ENCODE measurements around the gene LRCH2. TPM values are rescaled to one million over a fixed set of nuclear protein-coding genes. Genes with fewer than 3 reads are reported as not detected.

Gene LRCH2
- total RNA-seq, 4 donors from 2014 or later, result 0.11 to 0.84 (median 0.49) TPM

GRCh38 chrX:115177932-115178331 lies 56.0 kb downstream of the LRCH2 start:
- 84 to 88% methylated on average over 4 of the region's 4 CpGs for WGBS, 2 donors
- intact Hi-C loops (cut with DNase I; ENCODE audit: low total_unique reads), result no loop called here
- H3K4me3 ChIP-seq (ENCODE audit: low read depth, poor library complexity, severe bottlenecking), result no peak overlapping the region
- DNase-seq (ENCODE audit: low spot score in 2 of 2), result no peak
- TF ChIP-seq CTCF (IDR thresholded peaks at IDR 0.05) (no peak), POLR2A (IDR thresholded peaks at IDR 0.05) (no peak)

- 73 to 79% methylated on average over 3 of the region's 3 CpGs for WGBS, 2 donors
- no peak for TF ChIP-seq POLR2A (IDR thresholded peaks at IDR 0.05)
- TF ChIP-seq CTCF (IDR thresholded peaks at IDR 0.05), result no peak
- DNase-seq (ENCODE audit: low spot score in 2 of 2), result no peak
- intact Hi-C loops (cut with DNase I; ENCODE audit: low total_unique reads), result no loop called here
- H3K4me3 ChIP-seq (ENCODE audit: low read depth, poor library complexity, severe bottlenecking), result no peak overlapping the region
Observed at GRCh38 chrX:115174548-115174947, 59.3 kb downstream of the LRCH2 start.

DNA sequence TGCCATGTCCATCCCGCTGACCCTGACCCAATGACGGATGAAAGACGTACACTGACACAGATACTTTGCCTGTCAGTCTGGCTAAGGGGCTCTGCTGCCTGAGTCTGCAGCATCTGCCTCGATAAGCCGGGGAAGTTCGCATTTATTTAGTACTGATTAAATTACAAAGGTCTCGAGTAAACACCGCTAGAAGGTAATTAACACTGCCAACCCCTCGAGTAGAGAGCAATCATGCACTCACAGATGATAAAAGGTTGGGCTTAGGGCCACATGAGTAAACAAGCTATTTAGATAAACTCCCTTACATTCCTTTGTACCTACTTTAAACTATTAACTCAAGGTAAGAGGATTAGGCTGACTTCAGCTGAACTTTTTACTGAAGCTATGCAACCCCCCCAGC lies 60.7 kb downstream of the LRCH2 start:
- H3K4me3 ChIP-seq (ENCODE audit: low read depth, poor library complexity, severe bottlenecking), result no peak overlapping the region
- 67 to 80% methylated on average over 9 of the region's 9 CpGs for WGBS, 2 donors
- intact Hi-C loops (cut with DNase I; ENCODE audit: low total_unique reads), result no loop called here
- DNase-seq (ENCODE audit: low spot score in 2 of 2), result no peak
- TF ChIP-seq POLR2A (IDR thresholded peaks at IDR 0.05) (no peak), CTCF (IDR thresholded peaks at IDR 0.05) (no peak)

- no peak for DNase-seq (ENCODE audit: low spot score in 2 of 2)
- H3K4me3 ChIP-seq (ENCODE audit: low read depth, poor library complexity, severe bottlenecking), result no peak overlapping the region
- TF ChIP-seq POLR2A (IDR thresholded peaks at IDR 0.05) (no peak), CTCF (IDR thresholded peaks at IDR 0.05) (no peak)
- WGBS, 2 donors, result 81 to 83% methylated on average over 1 of the region's 1 CpG
- intact Hi-C loops (cut with DNase I; ENCODE audit: low total_unique reads), result no loop called here
Observed at GRCh38 chrX:115147220-115147619, 86.7 kb downstream of the LRCH2 start.

DNA sequence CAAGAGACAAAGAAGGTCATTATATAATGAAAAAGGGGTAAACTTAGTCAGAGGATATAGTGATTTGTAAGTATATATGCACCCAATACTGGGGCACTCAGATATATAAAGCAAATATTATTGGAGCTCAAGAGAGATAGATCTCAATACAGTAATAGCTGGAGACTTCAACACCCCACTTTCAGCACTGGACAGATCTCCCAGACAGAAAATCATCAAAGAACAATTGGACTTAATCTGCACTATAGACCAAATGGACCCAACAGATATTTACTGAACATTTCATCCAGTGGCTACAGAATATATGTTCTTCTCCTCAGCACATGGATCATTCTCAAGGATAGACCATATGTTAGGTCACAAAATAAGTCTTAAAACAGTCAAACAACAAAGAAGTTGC lies 91.8 kb downstream of the LRCH2 start:
- no peak for DNase-seq (ENCODE audit: low spot score in 2 of 2)
- intact Hi-C loops (cut with DNase I; ENCODE audit: low total_unique reads), result no loop called here
- no peak overlapping the region for H3K4me3 ChIP-seq (ENCODE audit: low read depth, poor library complexity, severe bottlenecking)
- TF ChIP-seq CTCF (IDR thresholded peaks at IDR 0.05) (no peak), POLR2A (IDR thresholded peaks at IDR 0.05) (no peak)

GRCh38 chrX:115138040-115138439 lies 95.9 kb downstream of the LRCH2 start:
- no peak for DNase-seq (ENCODE audit: low spot score in 2 of 2)
- H3K4me3 ChIP-seq (ENCODE audit: low read depth, poor library complexity, severe bottlenecking), result no peak overlapping the region
- intact Hi-C loops (cut with DNase I; ENCODE audit: low total_unique reads), result no loop called here
- 54 to 72% methylated on average over 5 of the region's 5 CpGs for WGBS, 2 donors
- TF ChIP-seq CTCF (IDR thresholded peaks at IDR 0.05) (no peak), POLR2A (IDR thresholded peaks at IDR 0.05) (no peak)

All from lower leg skin (tissue), 4 donors.